A673 (cell line): ENCODE results near the gene EIF4E3. TPM values are rescaled to one million over a fixed set of nuclear protein-coding genes. Genes with fewer than 3 reads are reported as not detected.

Experiments used
- BruUV-seq: library from RNA; stranded (reverse); fragments of 400-500 nt; replicated peaks from 2 replicates; lab custom pipeline; 2021; lab: Mats Ljungman, UMichigan
- CTCF ChIA-PET: fragments of 300-600 bp; sonication (Branson Sonifier 250); formaldehyde crosslinking; loops from one replicate; lab custom pipeline; 2022; ENCODE audit warnings: antibody characterized with exemption; lab: Charles Lee
- POLR2A ChIA-PET: fragments of 300-600 bp; sonication (Branson Sonifier 250); formaldehyde crosslinking; loops from one replicate; lab custom pipeline; 2022; ENCODE audit warnings: antibody characterized with exemption; ENCODE audit not compliant: low non-redundant PET; lab: Charles Lee
- DNase-seq: peaks from one replicate; pipeline ENCODE4 v3.0.0-alpha.2; 2015; ENCODE audit warnings: low spot score
- H3K27ac ChIP-seq: fragments of 200-600 bp; sonication (generic); 2 replicates; pipeline ENCODE4 v1.5.1; 2016; ENCODE audit warnings: mixed run types, low read depth, mild to moderate bottlenecking, mixed read lengths, antibody characterized with exemption, low read length; ENCODE audit not compliant: poor library complexity, severe bottlenecking
- H3K27me3 ChIP-seq: fragments of 200-600 bp; sonication (generic); replicated peaks from 2 replicates; pipeline ENCODE4 v1.6.1; 2017; ENCODE audit warnings: mixed run types, low read depth, mild to moderate bottlenecking, mixed read lengths, antibody characterized with exemption, low read length; ENCODE audit not compliant: insufficient read depth, poor library complexity
- H3K36me3 ChIP-seq: fragments of 200-600 bp; sonication (generic); 2 replicates; pipeline ENCODE4 v1.6.1; 2016; ENCODE audit warnings: mixed run types, mild to moderate bottlenecking, mixed read lengths, antibody characterized with exemption, low read length; ENCODE audit not compliant: insufficient read depth, poor library complexity, severe bottlenecking
- H3K4me1 ChIP-seq: fragments of 200-600 bp; sonication (generic); 2 replicates; pipeline ENCODE4 v1.6.1; 2017; ENCODE audit warnings: mixed run types, mild to moderate bottlenecking, mixed read lengths, antibody characterized with exemption, low read length; ENCODE audit not compliant: insufficient read depth, poor library complexity, severe bottlenecking
- H3K4me3 ChIP-seq: fragments of 200-600 bp; sonication (generic); 2 replicates; pipeline ENCODE4 v1.5.1; 2016; ENCODE audit warnings: low read depth, mixed run types, mild to moderate bottlenecking, mixed read lengths, low read length; ENCODE audit not compliant: poor library complexity, severe bottlenecking
- H3K9me3 ChIP-seq: fragments of 200-600 bp; sonication (generic); 2 replicates; pipeline ENCODE4 v1.6.1; 2016; ENCODE audit warnings: mixed run types, low read depth, mild to moderate bottlenecking, mixed read lengths, antibody characterized with exemption, low read length; ENCODE audit not compliant: poor library complexity, severe bottlenecking
- CTCF ChIP-seq: fragments of 300-800, 200-600 bp; sonication (generic); conservative IDR thresholded peaks from 2 replicates; pipeline ENCODE4 v1.5.1; 2017; ENCODE audit warnings: low read depth, mild to moderate bottlenecking, antibody characterized with exemption, low read length, moderate library complexity, mixed read lengths
- EZH2 ChIP-seq: fragments of 200-600 bp; sonication (generic); IDR thresholded peaks from 2 replicates; pipeline ENCODE4 v1.6.1; 2017; ENCODE audit warnings: borderline replicate concordance, low read depth, mild to moderate bottlenecking, mixed read lengths, antibody characterized with exemption, low read length; ENCODE audit not compliant: poor library complexity, severe bottlenecking
- intact Hi-C: fragments of 100-400 bp; cut with micrococcal nuclease; formaldehyde crosslinking; loops from one replicate; pipeline ENCODE4 v1.10.0; 2022; ENCODE audit not compliant: unreplicated experiment
- total RNA-seq: library from RNA; stranded (reverse); gene quantifications from 2 replicates; pipeline ENCODE4 v1.2.3, GENCODE V29; 2021

Gene EIF4E3
- total RNA-seq, 1 experiment from 2014 or later: 3.1 TPM

GRCh38 chr3:71724584-71725270 lies 475 bp downstream of the EIF4E3 start:
- no peak for DNase-seq
- BruUV-seq: no TSS peak
- intact Hi-C loops: loop anchor here (10.0 kb wide), 2 partner anchors 1100 to 1360 kb away; no protein-coding TSS in a partner anchor
- Histone ChIP-seq H3K4me1 (no peaks in the 10 kb centered on the region), H3K27ac (no peak overlapping the region), H3K9me3 (no peaks in the 10 kb centered on the region), H3K27me3 (no peaks in the 10 kb centered on the region), H3K36me3 (no peaks in the 10 kb centered on the region), H3K4me3 (peak overlapping the region; percentile 54)
- CTCF ChIA-PET: no interaction called here
- TF ChIP-seq EZH2: no peak
- POLR2A ChIA-PET: no interaction called here

- H3K4me3 ChIP-seq: peak overlapping the region; percentile 54
- H3K27ac ChIP-seq: no peak overlapping the region
- TF ChIP-seq CTCF (no peak), EZH2 (no peak)
- intact Hi-C loops: loop anchor here (10.0 kb wide), 2 partner anchors 1101 to 1361 kb away; no protein-coding TSS in a partner anchor
- no peaks in the 10 kb centered on the region for H3K27me3 ChIP-seq
- no peaks in the 10 kb centered on the region for H3K4me1 ChIP-seq
- ChIA-PET POLR2A (no interaction called here), CTCF (no interaction called here)
- no peaks in the 10 kb centered on the region for H3K36me3 ChIP-seq
- DNase-seq: no peak
- H3K9me3 ChIP-seq: no peaks in the 10 kb centered on the region
- no TSS peak for BruUV-seq
Observed at GRCh38 chr3:71724171-71724453, 1.1 kb downstream of the EIF4E3 start.

GRCh38 chr3:71723452-71724170 lies 1.6 kb downstream of the EIF4E3 start:
- no peaks in the 10 kb centered on the region for H3K36me3 ChIP-seq
- H3K27ac ChIP-seq: no peak overlapping the region
- ChIA-PET POLR2A (no interaction called here), CTCF (no interaction called here)
- no peaks in the 10 kb centered on the region for H3K4me1 ChIP-seq
- no peaks in the 10 kb centered on the region for H3K9me3 ChIP-seq
- no peak for DNase-seq
- intact Hi-C loops: loop anchor here (10.0 kb wide), 2 partner anchors 1101 to 1361 kb away; no protein-coding TSS in a partner anchor
- peak overlapping the region; percentile 54 for H3K4me3 ChIP-seq
- no peaks in the 10 kb centered on the region for H3K27me3 ChIP-seq
- no TSS peak for BruUV-seq
- no peak for TF ChIP-seq CTCF
- no peak for TF ChIP-seq EZH2
